Measurements from ENCODE around the gene CD44. TPM values are rescaled to one million over a fixed set of nuclear protein-coding genes. Genes with fewer than 3 reads are reported as not detected.

Gene CD44
- total RNA-seq, 3 donors from 2014 or later (not counting 1 experiment from before 2014, with no cell fraction given), result 354 to 638 (median 490) TPM

- H3K36me3 ChIP-seq (ENCODE audit: control insufficient read depth, insufficient read depth, low read length), result no peaks in the 10 kb centered on the region
- DNase-seq, result peak in 1 of 2 donors; percentile 46
- ATAC-seq, result no peak
- no peak overlapping the region for H3K27ac ChIP-seq (ENCODE audit: low read length)
- no peaks in the 10 kb centered on the region for H3K27me3 ChIP-seq (ENCODE audit: control insufficient read depth, insufficient read depth, low read length)
- H3K4me1 ChIP-seq (ENCODE audit: control insufficient read depth, insufficient read depth, low read length), result peaks cover 42% of the 10 kb centered on the region
- Mint-ChIP-seq H3K9me3 (no peaks in the 10 kb centered on the region), H3K4me1 (peaks cover 35% of the 10 kb centered on the region in 2 donors), H3K27ac (peak overlapping the region; percentile 59 to 73), H3K27me3 (ENCODE audit: low read depth in 2 of 2) (peaks cover 3 to 13% of the 10 kb centered on the region in 2 donors), H3K4me3 (peak overlapping the region; percentile 7), H3K36me3 (no peaks in the 10 kb centered on the region)
- no peak overlapping the region for H3K4me3 ChIP-seq (ENCODE audit: low read length)
- intact Hi-C loops (cut with micrococcal nuclease), result loop anchor here (1.0 to 10.0 kb wide), 2 partner anchors 168 to 195 kb away; no protein-coding TSS in a partner anchor
- no peaks in the 10 kb centered on the region for H3K9me3 ChIP-seq (ENCODE audit: control insufficient read depth, insufficient read depth, low read length)
- TF ChIP-seq CTCF (IDR thresholded peaks at IDR 0.05), result no peak
- WGBS (ENCODE audit: insufficient coverage), result 69% methylated on average over 3 of the region's 3 CpGs
Observed at GRCh38 chr11:35242412-35243242, 103.7 kb downstream of the CD44 start.

GRCh38 chr11:35243774-35244173, 104.8 kb downstream of the CD44 start:
- no peak for TF ChIP-seq CTCF (IDR thresholded peaks at IDR 0.05)
- peaks cover 47% of the 10 kb centered on the region for H3K4me1 ChIP-seq (ENCODE audit: control insufficient read depth, insufficient read depth, low read length)
- intact Hi-C loops (cut with micrococcal nuclease), result loop anchor here (1.0 to 10.0 kb wide), 2 partner anchors 169 to 196 kb away; no protein-coding TSS in a partner anchor
- DNase-seq (no peak), ATAC-seq (no peak)
- no peak overlapping the region for H3K4me3 Mint-ChIP-seq
- H3K27ac ChIP-seq (ENCODE audit: low read length), result no peak overlapping the region
- H3K4me1 Mint-ChIP-seq, result peaks cover 37% of the 10 kb centered on the region in 2 donors
- H3K9me3 ChIP-seq (ENCODE audit: control insufficient read depth, insufficient read depth, low read length), result peaks cover 7% of the 10 kb centered on the region
- H3K36me3 Mint-ChIP-seq, result no peaks in the 10 kb centered on the region
- no peak overlapping the region for H3K27ac Mint-ChIP-seq
- no peak overlapping the region for H3K4me3 ChIP-seq (ENCODE audit: low read length)
- peaks cover 2 to 3% of the 10 kb centered on the region in 2 donors for H3K27me3 Mint-ChIP-seq (ENCODE audit: low read depth in 2 of 2)
- H3K36me3 ChIP-seq (ENCODE audit: control insufficient read depth, insufficient read depth, low read length), result no peaks in the 10 kb centered on the region
- no peaks in the 10 kb centered on the region for H3K9me3 Mint-ChIP-seq
- H3K27me3 ChIP-seq (ENCODE audit: control insufficient read depth, insufficient read depth, low read length), result no peaks in the 10 kb centered on the region
- 87% methylated on average over 2 of the region's 2 CpGs for WGBS (ENCODE audit: insufficient coverage)

GRCh38 chr11:35245056-35245455, 106.1 kb downstream of the CD44 start:
- WGBS (ENCODE audit: insufficient coverage), result 97% methylated on average over 4 of the region's 4 CpGs
- H3K36me3 Mint-ChIP-seq, result no peaks in the 10 kb centered on the region
- peaks cover 0 to 2% of the 10 kb centered on the region in 2 donors for H3K27me3 Mint-ChIP-seq (ENCODE audit: low read depth in 2 of 2)
- DNase-seq, result no peak
- H3K4me1 ChIP-seq (ENCODE audit: control insufficient read depth, insufficient read depth, low read length), result peaks cover 47% of the 10 kb centered on the region
- H3K4me3 ChIP-seq (ENCODE audit: low read length), result no peak overlapping the region
- intact Hi-C loops (cut with micrococcal nuclease), result loop anchor here (10.0 kb wide), 1 partner anchor 170 kb away; no protein-coding TSS in a partner anchor
- ATAC-seq, result no peak
- no peak overlapping the region for H3K4me3 Mint-ChIP-seq
- no peaks in the 10 kb centered on the region for H3K27me3 ChIP-seq (ENCODE audit: control insufficient read depth, insufficient read depth, low read length)
- no peaks in the 10 kb centered on the region for H3K36me3 ChIP-seq (ENCODE audit: control insufficient read depth, insufficient read depth, low read length)
- TF ChIP-seq CTCF (IDR thresholded peaks at IDR 0.05), result no peak
- H3K4me1 Mint-ChIP-seq, result peaks cover 37% of the 10 kb centered on the region in 2 donors
- H3K27ac ChIP-seq (ENCODE audit: low read length), result no peak overlapping the region
- peaks cover 7% of the 10 kb centered on the region for H3K9me3 ChIP-seq (ENCODE audit: control insufficient read depth, insufficient read depth, low read length)
- H3K9me3 Mint-ChIP-seq, result no peaks in the 10 kb centered on the region
- H3K27ac Mint-ChIP-seq, result peak overlapping the region in 1 of 2 donors; percentile 49

Measured in natural killer cell (primary cell).